SK-N-SH (cell line): Measurements from ENCODE around the gene WDR48. TPM values are rescaled to one million over a fixed set of nuclear protein-coding genes. Genes with fewer than 3 reads are reported as not detected.
A peak's percentile ranks its signal among the peaks of the same experiment; 100 is the strongest.

ENCODE experiments used
- CTCF ChIA-PET: fragments of 300-600, 350-600 bp; formaldehyde crosslinking; extraction: SDS; loops from one replicate; lab custom pipeline; 2021; lab: Yijun Ruan, JAX
- POLR2A ChIA-PET: fragments of 350-600 bp; sonication (Branson Sonifier 250); formaldehyde crosslinking; extraction: SDS; loops from one replicate; lab custom pipeline; 2020; ENCODE audit warnings: antibody characterized with exemption, inconsistent platforms; lab: Yijun Ruan, JAX
- DNase-seq: peaks from one replicate; pipeline ENCODE4 v3.0.0; 2012
- H2AFZ ChIP-seq: fragments of 200-600 bp; sonication (generic); 2 replicates; pipeline ENCODE4 v1.8.1; 2016; ENCODE audit warnings: antibody characterized with exemption, mild to moderate bottlenecking, low read depth
- H3F3A ChIP-seq: fragments of 200-600 bp; sonication (generic); replicated peaks from 2 replicates; pipeline ENCODE3; 2016; ENCODE audit warnings: antibody characterized with exemption, mild to moderate bottlenecking; ENCODE audit not compliant: insufficient read depth
- H3K27ac ChIP-seq, 2 experiments: fragments of 200-500 bp in 1 of 2; fragments of 200-600 bp in 1 of 2; sonication (Bioruptor generic) in 1 of 2; sonication (generic), shearing (Covaris generic) in 1 of 2; 2 replicates each; pipeline versions ENCODE4 v1.5.1 to v1.6.1; 2014 to 2016; ENCODE audit warnings: low read depth in 2 of 2, inconsistent platforms in 1 of 2, low read length in 1 of 2, mild to moderate bottlenecking in 1 of 2, mixed read lengths in 1 of 2
- H3K27me3 ChIP-seq: fragments of 200-600 bp; sonication (generic), shearing (Covaris generic); 2 replicates; pipeline ENCODE4 v1.6.1; 2016; ENCODE audit warnings: mixed run types; ENCODE audit not compliant: insufficient read depth
- H3K36me3 ChIP-seq, 2 experiments: fragments of 200-500 bp in 1 of 2; fragments of 200-600 bp in 1 of 2; sonication (Bioruptor generic) in 1 of 2; sonication (generic) in 1 of 2; replicated peaks in 1 of 2; 2 replicates each; pipeline versions ENCODE3 to v1.5.1; 2014 to 2016; ENCODE audit warnings: low read length in 1 of 2, mild to moderate bottlenecking in 1 of 2; ENCODE audit not compliant: insufficient read depth in 2 of 2, control insufficient read depth in 1 of 2
- H3K4me1 ChIP-seq, 2 experiments: fragments of 200-500 bp in 1 of 2; fragments of 200-600 bp in 1 of 2; sonication (Bioruptor generic) in 1 of 2; sonication (generic), shearing (Covaris generic) in 1 of 2; 2 replicates each; pipeline versions ENCODE4 v1.5.1 to v1.6.1; 2014 to 2016; ENCODE audit warnings: low read depth in 1 of 2, low read length in 1 of 2, mixed run types in 1 of 2; ENCODE audit not compliant: insufficient read depth in 2 of 2, control insufficient read depth in 1 of 2
- H3K4me2 ChIP-seq: fragments of 200-600 bp; sonication (generic), shearing (Covaris generic); 2 replicates; pipeline ENCODE4 v1.6.1; 2017; ENCODE audit warnings: mixed run types
- H3K4me3 ChIP-seq, 2 experiments: fragments of 200-500 bp in 1 of 2; fragments of 200-600 bp in 1 of 2; sonication (Bioruptor generic) in 1 of 2; sonication (generic), shearing (Covaris generic) in 1 of 2; 2 replicates each; pipeline versions ENCODE4 v1.5.1 to v1.8.1; 2014 to 2016; ENCODE audit warnings: low read depth in 2 of 2, inconsistent platforms in 1 of 2, low read length in 1 of 2, mild to moderate bottlenecking in 1 of 2, mixed read lengths in 1 of 2, moderate library complexity in 1 of 2
- H3K79me2 ChIP-seq: fragments of 200-600 bp; sonication (generic); 2 replicates; pipeline ENCODE4 v1.8.1; 2017; ENCODE audit warnings: mild to moderate bottlenecking; ENCODE audit not compliant: insufficient read depth
- H3K9ac ChIP-seq: fragments of 200-600 bp; sonication (generic); 2 replicates; pipeline ENCODE4 v1.6.1; 2017; ENCODE audit warnings: mixed run types
- H3K9me2 ChIP-seq: fragments of 200-600 bp; sonication (generic); 2 replicates; pipeline ENCODE4 v1.6.1; 2017; ENCODE audit warnings: mixed run types
- H3K9me3 ChIP-seq: fragments of 200-600 bp; sonication (generic); 2 replicates; pipeline ENCODE4 v1.6.1; 2017; ENCODE audit warnings: mixed run types, mild to moderate bottlenecking, moderate library complexity
- H4K20me1 ChIP-seq: fragments of 200-600 bp; sonication (generic); 2 replicates; pipeline ENCODE4 v1.6.1; 2017; ENCODE audit warnings: mild to moderate bottlenecking, mixed run types; ENCODE audit not compliant: insufficient read depth
- ELF1 ChIP-seq: IDR thresholded peaks from 2 replicates; pipeline ENCODE4 v1.4.0; 2012
- JUND ChIP-seq: IDR thresholded peaks from 2 replicates; pipeline ENCODE4 v1.4.0; 2012
- MEF2A ChIP-seq: IDR thresholded peaks from 2 replicates; pipeline ENCODE4 v1.4.0; 2012; ENCODE audit warnings: low read depth, borderline replicate concordance
- NFIC ChIP-seq: IDR thresholded peaks from 2 replicates; pipeline ENCODE4 v1.4.0; 2012; ENCODE audit warnings: borderline replicate concordance
- RFX5 ChIP-seq: IDR thresholded peaks from 2 replicates; pipeline ENCODE4 v1.6.1; 2012; ENCODE audit warnings: mild to moderate bottlenecking, improper control_type of control experiment, low read length
- SIN3A ChIP-seq: IDR thresholded peaks from 2 replicates; pipeline ENCODE4 v1.6.1; 2012; ENCODE audit warnings: low read depth, mild to moderate bottlenecking, low read length, moderate library complexity, borderline replicate concordance
- TEAD4 ChIP-seq: IDR thresholded peaks from 2 replicates; pipeline ENCODE4 v1.4.0; 2012; ENCODE audit warnings: mild to moderate bottlenecking, borderline replicate concordance; ENCODE audit not compliant: insufficient read depth
- YY1 ChIP-seq: IDR thresholded peaks from 2 replicates; pipeline ENCODE4 v1.4.0; 2012; ENCODE audit warnings: low read depth, mild to moderate bottlenecking
- WGBS: methylation state at CpG from one replicate; pipeline ENCODE4 v1.1.6; 2017; ENCODE audit warnings: low lambda C conversion rate; 5-methylcytosine and 5-hydroxymethylcytosine counted together
- polyA plus RNA-seq, 3 experiments: library from polyadenylated mRNA; depleted of rRNA; stranded (reverse); fragments of >200 nt; gene quantifications; 2 replicates each; pipeline ENCODE4 v1.2.3, GENCODE V29; 2012
- TF ChIP-seq, protein P1 (sequence below): fragments of 150-350 bp; IDR thresholded peaks from 2 replicates; pipeline ENCODE4 v1.6.1; 2016; ENCODE audit warnings: mild to moderate bottlenecking, low read depth, low read length
- TF ChIP-seq, protein P2 (sequence below): fragments of 200-600 bp; sonication (generic); IDR thresholded peaks from 2 replicates; pipeline ENCODE4 v1.6.1; 2017; ENCODE audit warnings: antibody characterized with exemption, mild to moderate bottlenecking, moderate library complexity
- TF ChIP-seq, protein P3 (sequence below): IDR thresholded peaks from 2 replicates; pipeline ENCODE4 v1.4.0; 2012; ENCODE audit warnings: low read depth, borderline replicate concordance

Gene WDR48
- polyA plus RNA-seq, 1 of the 3 experiments (the other 2 are of a cell fraction) = 12.1 TPM

DNA sequence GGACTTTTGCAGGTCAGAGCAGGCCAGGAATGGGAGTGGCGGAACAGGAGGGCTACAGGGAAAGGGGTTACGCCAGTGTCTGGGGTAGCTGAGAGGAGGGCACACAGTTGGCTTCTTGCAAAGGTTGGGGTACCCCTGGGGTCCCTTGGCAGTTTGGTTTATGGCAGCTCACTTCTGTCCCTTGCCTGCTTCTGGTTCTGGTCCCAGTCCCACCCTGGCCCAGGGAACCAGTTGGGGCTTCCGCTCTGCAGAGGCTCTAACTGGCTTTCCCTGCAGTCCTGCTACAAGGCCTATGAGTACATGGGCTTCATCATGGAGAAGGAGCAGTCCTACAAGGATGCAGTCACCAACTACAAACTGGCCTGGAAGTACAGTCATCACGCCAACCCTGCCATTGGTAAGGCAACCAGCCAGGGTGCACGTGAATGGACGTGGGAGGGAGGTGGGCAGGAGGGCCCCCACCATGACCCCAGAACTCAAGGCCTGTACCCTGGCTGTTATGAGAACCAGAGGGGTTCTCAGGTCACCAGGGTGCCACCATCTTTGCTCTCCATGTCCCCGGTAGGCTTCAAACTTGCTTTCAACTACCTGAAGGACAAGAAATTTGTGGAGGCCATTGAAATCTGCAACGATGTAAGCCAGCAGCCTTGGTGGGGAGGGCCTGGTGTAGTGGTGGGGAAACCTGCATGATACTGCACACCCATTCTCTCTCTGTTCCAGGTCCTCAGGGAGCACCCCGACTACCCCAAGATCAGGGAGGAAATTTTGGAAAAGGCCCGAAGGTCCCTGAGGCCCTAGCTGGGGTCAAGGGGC lies 86.4 kb downstream of the WDR48 start:
- CTCF ChIA-PET = interaction anchor here (0.9 to 1.2 kb wide), 3 partner anchors 22 to 150 kb away, joined by 3 to 4 read pairs (median 4); no protein-coding TSS in a partner anchor
- Histone ChIP-seq H3K27ac (peak overlapping the region in 1 of 2 experiments; percentile 37; a peak in 2 of 4 replicates), H3K36me3 (peaks cover 10 to 28% of the 10 kb centered on the region in 2 experiments), H3K4me2 (no peak overlapping the region), H3K27me3 (no peaks in the 10 kb centered on the region), H3K79me2 (peaks cover 25% of the 10 kb centered on the region)
- 100% methylated on average over 6 of the region's 10 CpGs for WGBS
- POLR2A ChIA-PET = no interaction called here
- no peak for TF ChIP-seq YY1
- TF ChIP-seq, protein P1, sequence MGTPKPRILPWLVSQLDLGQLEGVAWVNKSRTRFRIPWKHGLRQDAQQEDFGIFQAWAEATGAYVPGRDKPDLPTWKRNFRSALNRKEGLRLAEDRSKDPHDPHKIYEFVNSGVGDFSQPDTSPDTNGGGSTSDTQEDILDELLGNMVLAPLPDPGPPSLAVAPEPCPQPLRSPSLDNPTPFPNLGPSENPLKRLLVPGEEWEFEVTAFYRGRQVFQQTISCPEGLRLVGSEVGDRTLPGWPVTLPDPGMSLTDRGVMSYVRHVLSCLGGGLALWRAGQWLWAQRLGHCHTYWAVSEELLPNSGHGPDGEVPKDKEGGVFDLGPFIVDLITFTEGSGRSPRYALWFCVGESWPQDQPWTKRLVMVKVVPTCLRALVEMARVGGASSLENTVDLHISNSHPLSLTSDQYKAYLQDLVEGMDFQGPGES = no peak
- no peak for TF ChIP-seq TEAD4
- TF ChIP-seq, protein P2, sequence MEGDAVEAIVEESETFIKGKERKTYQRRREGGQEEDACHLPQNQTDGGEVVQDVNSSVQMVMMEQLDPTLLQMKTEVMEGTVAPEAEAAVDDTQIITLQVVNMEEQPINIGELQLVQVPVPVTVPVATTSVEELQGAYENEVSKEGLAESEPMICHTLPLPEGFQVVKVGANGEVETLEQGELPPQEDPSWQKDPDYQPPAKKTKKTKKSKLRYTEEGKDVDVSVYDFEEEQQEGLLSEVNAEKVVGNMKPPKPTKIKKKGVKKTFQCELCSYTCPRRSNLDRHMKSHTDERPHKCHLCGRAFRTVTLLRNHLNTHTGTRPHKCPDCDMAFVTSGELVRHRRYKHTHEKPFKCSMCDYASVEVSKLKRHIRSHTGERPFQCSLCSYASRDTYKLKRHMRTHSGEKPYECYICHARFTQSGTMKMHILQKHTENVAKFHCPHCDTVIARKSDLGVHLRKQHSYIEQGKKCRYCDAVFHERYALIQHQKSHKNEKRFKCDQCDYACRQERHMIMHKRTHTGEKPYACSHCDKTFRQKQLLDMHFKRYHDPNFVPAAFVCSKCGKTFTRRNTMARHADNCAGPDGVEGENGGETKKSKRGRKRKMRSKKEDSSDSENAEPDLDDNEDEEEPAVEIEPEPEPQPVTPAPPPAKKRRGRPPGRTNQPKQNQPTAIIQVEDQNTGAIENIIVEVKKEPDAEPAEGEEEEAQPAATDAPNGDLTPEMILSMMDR = no peak
- no peak for TF ChIP-seq SIN3A
- TF ChIP-seq MEF2A = no peak
- TF ChIP-seq, all 33 proteins: peak for 0
- H4K20me1 ChIP-seq = peaks cover 15% of the 10 kb centered on the region
- H3K4me1 ChIP-seq = peaks cover 9 to 35% of the 10 kb centered on the region in 2 experiments
- no peak for DNase-seq
- peaks cover 6% of the 10 kb centered on the region for H3F3A ChIP-seq
- H3K4me3 ChIP-seq = no peak overlapping the region
- no peak overlapping the region for H3K9ac ChIP-seq
- H3K9me2 ChIP-seq = no peaks in the 10 kb centered on the region
- no peak overlapping the region for H2AFZ ChIP-seq
- no peaks in the 10 kb centered on the region for H3K9me3 ChIP-seq

DNA sequence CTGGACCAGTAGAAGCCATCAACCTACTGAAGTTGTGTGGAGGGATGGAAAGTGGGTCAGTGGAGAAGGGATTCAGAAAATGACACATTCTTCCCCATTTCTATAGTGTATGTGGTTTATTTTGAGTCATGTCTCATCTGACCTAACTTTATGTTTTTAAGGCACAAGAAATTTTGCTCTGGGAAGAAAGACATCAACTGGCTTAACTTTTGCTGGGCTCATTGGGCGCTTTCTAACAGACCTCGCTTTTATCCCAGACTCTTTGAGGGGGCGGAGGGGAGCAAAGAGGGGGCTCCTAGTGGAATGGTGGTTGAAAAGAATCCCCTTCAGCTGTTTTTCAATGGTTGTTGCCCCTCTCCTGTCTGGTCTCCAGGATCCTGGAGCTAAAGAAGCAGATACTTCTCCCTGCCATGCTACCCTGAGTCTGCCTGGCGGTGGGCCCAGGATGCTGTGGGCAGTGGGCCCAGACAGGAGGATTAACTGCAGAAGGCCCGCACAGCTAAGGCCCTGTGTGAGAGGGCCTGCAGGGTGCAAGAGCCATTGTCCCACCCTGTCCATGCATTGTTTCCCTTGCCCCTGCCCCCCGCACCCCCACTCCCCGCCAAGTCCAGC lies 87.1 kb downstream of the WDR48 start:
- no peak overlapping the region for H3K9ac ChIP-seq
- CTCF ChIA-PET = interaction anchor here (1.0 to 1.2 kb wide), 3 partner anchors 11 to 149 kb away, joined by 3 to 4 read pairs (median 3); no protein-coding TSS in a partner anchor
- H3K4me1 ChIP-seq = peaks cover 9 to 42% of the 10 kb centered on the region in 2 experiments
- TF ChIP-seq, protein P3, sequence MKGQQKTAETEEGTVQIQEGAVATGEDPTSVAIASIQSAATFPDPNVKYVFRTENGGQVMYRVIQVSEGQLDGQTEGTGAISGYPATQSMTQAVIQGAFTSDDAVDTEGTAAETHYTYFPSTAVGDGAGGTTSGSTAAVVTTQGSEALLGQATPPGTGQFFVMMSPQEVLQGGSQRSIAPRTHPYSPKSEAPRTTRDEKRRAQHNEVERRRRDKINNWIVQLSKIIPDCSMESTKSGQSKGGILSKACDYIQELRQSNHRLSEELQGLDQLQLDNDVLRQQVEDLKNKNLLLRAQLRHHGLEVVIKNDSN = no peak
- peak; percentile 41 for TF ChIP-seq NFIC
- TF ChIP-seq JUND = no peak
- TF ChIP-seq RFX5 = no peak
- no peak for TF ChIP-seq ELF1
- TF ChIP-seq SIN3A = no peak
- H3K9me2 ChIP-seq = no peaks in the 10 kb centered on the region
- H3K4me3 ChIP-seq = no peak overlapping the region
- POLR2A ChIA-PET = no interaction called here
- H3K9me3 ChIP-seq = no peaks in the 10 kb centered on the region
- H3K4me2 ChIP-seq = no peak overlapping the region
- H3K79me2 ChIP-seq = peaks cover 32% of the 10 kb centered on the region
- peaks cover 17 to 34% of the 10 kb centered on the region in 2 experiments for H3K36me3 ChIP-seq
- H3F3A ChIP-seq = peaks cover 6% of the 10 kb centered on the region
- WGBS = 92% methylated on average over 6 of the region's 7 CpGs
- H4K20me1 ChIP-seq = peaks cover 16% of the 10 kb centered on the region
- no peak for DNase-seq
- H2AFZ ChIP-seq = no peak overlapping the region
- no peaks in the 10 kb centered on the region for H3K27me3 ChIP-seq
- H3K27ac ChIP-seq = peak overlapping the region; percentile 34 to 37; a peak in 2 of 4 replicates
